Lower lobe of right lung (tissue), 2 donors: ENCODE results near the gene TMEM37. TPM values are rescaled to one million over a fixed set of nuclear protein-coding genes. Genes with fewer than 3 reads are reported as not detected.

Experiments used
- ATAC-seq, 2 donors: fragments of 200-7000 bp; cut with Tn5 transposase; one replicate each; pipeline ENCODE4 v1.9.1; 2020 to 2022; ENCODE audit warnings: mild to moderate bottlenecking in 2 of 2, moderate library complexity in 2 of 2
- DNase-seq: peaks from one replicate; pipeline ENCODE4 v3.0.0-alpha.2; 2020
- H3K27ac ChIP-seq: fragments of 200-600 bp; one replicate; pipeline ENCODE4 v1.8.0; 2022
- H3K27me3 ChIP-seq: fragments of 200-600 bp; one replicate; pipeline ENCODE4 v1.8.0; 2022; ENCODE audit warnings: low read depth
- H3K36me3 ChIP-seq: fragments of 200-600 bp; one replicate; pipeline ENCODE4 v1.8.0; 2022; ENCODE audit warnings: mild to moderate bottlenecking
- H3K4me1 ChIP-seq: fragments of 200-600 bp; one replicate; pipeline ENCODE4 v1.8.0; 2022
- H3K4me3 ChIP-seq: fragments of 200-600 bp; one replicate; pipeline ENCODE4 v1.8.0; 2022; ENCODE audit warnings: mild to moderate bottlenecking
- H3K9me3 ChIP-seq: fragments of 200-600 bp; one replicate; pipeline ENCODE4 v1.8.0; 2022
- CTCF ChIP-seq: fragments of 200-600 bp; IDR thresholded peaks from one replicate; pipeline ENCODE4 v1.8.0; 2022; ENCODE audit warnings: antibody characterized with exemption, mild to moderate bottlenecking
- intact Hi-C: fragments of 100-400 bp; cut with DNase I; formaldehyde crosslinking; loops from one replicate; pipeline ENCODE4 v1.11.0; 2022
- total RNA-seq: library from RNA; stranded (reverse); fragmentation: NEBNext Ultra II Directional; extraction: Animal tissue kit (Norgen Biotek cat#: 25700); gene quantifications from one replicate; pipeline ENCODE4 v1.2.1, GENCODE V29; 2021
- donor health status: DM: no; HTN: yes; CAD: no; lungs with severe emphysema.

Gene TMEM37
- total RNA-seq, 1 donor from 2014 or later: 21.7 TPM

- DNase-seq (no peak), ATAC-seq (no peak)
- Histone ChIP-seq H3K27ac (no peak overlapping the region), H3K27me3 (no peaks in the 10 kb centered on the region), H3K4me1 (peaks cover 5% of the 10 kb centered on the region), H3K4me3 (no peak overlapping the region), H3K36me3 (peaks cover 9% of the 10 kb centered on the region), H3K9me3 (no peaks in the 10 kb centered on the region)
- intact Hi-C loops: no loop called here
- TF ChIP-seq CTCF: no peak
These were observed 9.2 kb downstream of the TMEM37 start for GRCh38 chr2:119440873-119441272.

- peaks cover 9% of the 10 kb centered on the region for H3K36me3 ChIP-seq
- TF ChIP-seq CTCF: no peak
- H3K4me1 ChIP-seq: no peaks in the 10 kb centered on the region
- no peaks in the 10 kb centered on the region for H3K27me3 ChIP-seq
- ATAC-seq (peak in 1 of 2 donors; percentile 22), DNase-seq (no peak)
- intact Hi-C loops: no loop called here
- no peak overlapping the region for H3K27ac ChIP-seq
- H3K4me3 ChIP-seq: no peak overlapping the region
- H3K9me3 ChIP-seq: no peaks in the 10 kb centered on the region
These were observed 9.9 kb downstream of the TMEM37 start for GRCh38 chr2:119441376-119442225.

GRCh38 chr2:119442226-119442619, 10.6 kb downstream of the TMEM37 start:
- peaks cover 4% of the 10 kb centered on the region for H3K36me3 ChIP-seq
- no peaks in the 10 kb centered on the region for H3K27me3 ChIP-seq
- H3K27ac ChIP-seq: no peak overlapping the region
- DNase-seq (no peak), ATAC-seq (no peak)
- no peaks in the 10 kb centered on the region for H3K9me3 ChIP-seq
- no peaks in the 10 kb centered on the region for H3K4me1 ChIP-seq
- intact Hi-C loops: no loop called here
- H3K4me3 ChIP-seq: no peak overlapping the region
- no peak for TF ChIP-seq CTCF

GRCh38 chr2:119442850-119443249, 11.2 kb downstream of the TMEM37 start:
- no peak for DNase-seq
- H3K36me3 ChIP-seq: no peaks in the 10 kb centered on the region
- TF ChIP-seq CTCF: no peak
- H3K27me3 ChIP-seq: no peaks in the 10 kb centered on the region
- ATAC-seq: no peak
- intact Hi-C loops: no loop called here
- H3K9me3 ChIP-seq: no peaks in the 10 kb centered on the region
- no peak overlapping the region for H3K27ac ChIP-seq
- H3K4me3 ChIP-seq: no peak overlapping the region
- no peaks in the 10 kb centered on the region for H3K4me1 ChIP-seq

- no peaks in the 10 kb centered on the region for H3K27me3 ChIP-seq
- H3K27ac ChIP-seq: no peak overlapping the region
- no peak for DNase-seq
- intact Hi-C loops: no loop called here
- TF ChIP-seq CTCF: no peak
- no peaks in the 10 kb centered on the region for H3K36me3 ChIP-seq
- H3K4me3 ChIP-seq: no peak overlapping the region
- H3K9me3 ChIP-seq: no peaks in the 10 kb centered on the region
- ATAC-seq: no peak
- no peaks in the 10 kb centered on the region for H3K4me1 ChIP-seq
These were observed 14.4 kb downstream of the TMEM37 start for GRCh38 chr2:119446037-119446436.
